HG02642 (cell line): ENCODE results near the gene MYO18A.
A peak's percentile ranks its signal among the peaks of the same experiment; 100 is the strongest.
"Not testable (repeated sequence)": the region's sequence is repeated elsewhere in the genome, so short reads cannot be mapped to it uniquely, and the experiment has no call there.

Experiments
- ATAC-seq: cut with Tn5 transposase; IDR thresholded peaks from one replicate; pipeline ENCODE4 v1.9.1; 2021; ENCODE audit warnings: mild to moderate bottlenecking; ENCODE audit not compliant: unreplicated experiment, poor library complexity

Gene MYO18A

DNA sequence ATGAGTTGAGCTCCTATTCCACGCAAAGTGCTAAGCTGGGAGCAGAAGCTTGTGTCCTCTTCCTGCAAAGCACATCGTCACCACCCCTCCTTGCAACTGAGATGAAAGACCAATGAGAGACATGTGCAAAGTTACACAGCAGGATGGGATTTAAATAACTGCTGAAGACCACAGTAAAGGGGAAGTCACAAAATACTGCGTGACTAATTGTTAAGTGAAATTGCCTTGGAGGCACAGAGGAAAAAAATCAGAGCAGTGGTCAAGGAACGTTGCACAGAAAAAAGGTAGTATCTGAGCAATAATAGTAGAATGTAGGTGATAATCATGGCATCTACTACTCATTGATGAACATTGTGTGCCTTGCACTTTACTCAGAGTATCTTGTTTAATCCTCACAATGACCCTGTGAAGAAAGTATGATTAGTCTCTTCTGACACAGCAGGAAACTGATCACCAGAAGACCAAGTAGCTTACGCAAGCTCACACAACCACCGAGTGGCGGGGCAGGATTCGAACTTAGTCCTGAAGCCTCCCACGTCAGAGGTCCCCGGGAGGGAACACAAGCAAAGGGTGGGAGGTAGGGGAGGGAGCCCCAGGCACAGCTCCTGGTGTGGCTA lies 15.4 kb upstream of the MYO18A start:
- no peak for ATAC-seq

DNA sequence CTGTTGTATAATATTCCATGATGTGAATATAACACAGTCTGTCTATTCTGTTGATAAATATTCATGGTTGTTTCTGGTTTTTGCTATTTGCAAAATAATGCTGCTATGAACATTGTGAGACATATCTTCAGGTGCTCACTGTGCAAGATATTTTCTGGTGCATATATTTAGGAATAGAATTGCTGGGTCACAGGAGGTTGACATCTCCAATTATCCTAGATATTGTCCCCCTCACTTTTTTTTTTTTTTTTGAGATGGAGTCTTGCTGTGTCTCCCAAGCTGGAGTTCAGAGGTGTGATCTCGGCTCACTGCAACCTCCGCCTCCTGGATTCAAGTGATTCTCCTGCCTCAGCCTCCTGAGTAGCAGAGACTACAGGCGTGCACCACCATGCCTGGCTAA lies 14.5 kb upstream of the MYO18A start:
- no peak for ATAC-seq

DNA sequence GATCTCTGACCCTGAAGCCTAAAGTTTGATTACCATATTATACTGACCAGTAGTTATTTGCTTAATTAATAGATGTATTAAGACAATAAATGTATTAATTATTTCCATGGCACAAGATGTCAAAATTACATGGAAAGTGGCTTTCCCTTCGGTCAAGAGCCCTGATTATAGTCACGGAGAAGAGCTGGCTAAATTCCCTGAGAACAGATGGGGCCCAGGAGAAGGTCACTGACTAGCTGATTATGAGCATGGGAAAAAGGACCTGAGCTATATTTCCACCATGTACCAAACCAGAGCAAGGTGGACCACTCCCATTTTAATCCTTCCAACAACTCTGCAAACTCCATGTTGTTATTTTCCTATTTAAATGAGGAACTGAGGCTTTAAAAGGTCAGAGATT lies 12.9 kb upstream of the MYO18A start:
- ATAC-seq = no peak

DNA sequence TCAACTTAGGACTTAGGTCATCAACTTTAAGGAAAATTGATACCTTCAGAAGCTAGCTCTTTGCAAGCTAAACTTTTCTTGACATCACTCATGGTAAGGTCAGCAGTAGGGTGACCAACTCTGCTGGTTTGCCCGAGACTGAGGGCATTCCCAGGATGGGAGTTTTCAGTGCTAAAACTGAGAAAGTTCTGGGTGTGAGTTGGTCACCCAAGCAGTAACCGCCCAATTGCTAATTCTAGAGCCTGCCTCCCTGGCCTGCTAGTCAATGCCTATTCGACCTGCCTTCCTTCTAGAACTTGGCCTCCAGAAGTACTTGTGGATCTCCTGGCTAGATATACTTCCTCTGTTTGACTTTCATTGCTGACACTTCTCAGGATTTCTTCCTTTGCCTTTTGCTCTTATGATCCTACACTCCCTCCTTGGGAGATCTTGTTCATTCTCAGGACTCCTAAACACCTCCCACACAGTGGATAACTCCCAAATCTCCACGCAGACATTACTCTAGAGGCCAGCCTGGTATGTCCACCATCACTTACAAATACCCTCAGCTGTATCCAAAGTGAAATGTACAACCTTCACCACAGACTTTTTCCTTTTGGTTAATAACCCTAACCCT lies 10.5 kb upstream of the MYO18A start:
- ATAC-seq = no peak

DNA sequence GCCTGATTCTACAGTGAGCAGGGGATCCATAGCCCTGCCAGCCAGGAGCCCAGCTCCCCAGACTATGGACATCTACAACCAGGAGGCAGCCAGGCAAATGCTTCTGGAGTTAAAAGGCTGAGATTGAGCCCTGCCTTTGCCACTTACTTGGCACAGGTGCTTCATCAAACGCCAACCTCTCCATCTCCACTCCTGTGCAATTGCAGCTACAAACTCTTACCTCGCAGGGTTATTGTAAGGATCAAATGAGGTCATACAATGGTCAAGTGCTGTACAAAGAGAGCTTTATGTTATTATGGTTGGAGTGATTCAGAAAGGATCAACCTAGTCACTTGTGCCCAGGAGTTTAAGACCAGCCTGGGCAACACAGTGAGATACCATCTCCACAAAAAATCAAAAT lies 9.8 kb upstream of the MYO18A start:
- ATAC-seq = no peak

DNA sequence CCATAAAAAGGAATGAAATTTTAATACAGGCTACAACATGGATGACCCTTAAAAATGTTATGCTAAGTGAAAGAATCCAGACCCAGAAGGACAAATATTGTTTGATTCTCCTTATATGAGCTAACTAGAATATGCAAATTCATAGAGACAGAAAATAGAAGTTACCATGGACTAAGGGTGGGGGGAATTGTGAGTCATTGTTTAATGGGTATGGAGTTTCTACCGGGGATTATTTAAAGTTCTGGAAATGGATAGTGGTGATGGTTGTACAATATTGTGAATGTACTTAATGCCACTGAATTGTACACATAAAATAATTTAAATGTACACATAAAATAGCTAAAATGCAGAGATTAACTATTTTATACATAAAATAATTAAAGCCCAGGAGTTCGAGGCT lies 9.2 kb upstream of the MYO18A start:
- ATAC-seq = no peak

DNA sequence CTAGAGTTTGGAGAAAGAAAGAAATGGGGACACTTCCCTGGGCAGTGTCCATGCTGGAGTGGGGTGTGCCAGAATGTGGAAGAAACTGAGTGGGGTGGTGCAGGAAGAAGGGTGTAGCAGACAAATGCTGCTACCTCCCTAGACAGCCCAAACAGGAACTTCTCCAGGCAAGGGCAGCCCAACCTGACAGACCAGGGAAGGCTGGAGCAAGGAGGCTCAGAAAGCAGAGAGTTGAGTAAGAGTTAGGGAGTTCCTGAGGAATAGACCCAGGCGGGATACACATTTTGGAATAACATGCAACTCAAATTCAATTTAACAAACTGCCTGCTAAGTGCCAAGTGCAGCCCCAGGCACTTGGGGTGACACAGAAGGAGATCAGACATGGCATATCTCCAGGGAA lies 1.0 kb upstream of the MYO18A start:
- no peak for ATAC-seq

DNA sequence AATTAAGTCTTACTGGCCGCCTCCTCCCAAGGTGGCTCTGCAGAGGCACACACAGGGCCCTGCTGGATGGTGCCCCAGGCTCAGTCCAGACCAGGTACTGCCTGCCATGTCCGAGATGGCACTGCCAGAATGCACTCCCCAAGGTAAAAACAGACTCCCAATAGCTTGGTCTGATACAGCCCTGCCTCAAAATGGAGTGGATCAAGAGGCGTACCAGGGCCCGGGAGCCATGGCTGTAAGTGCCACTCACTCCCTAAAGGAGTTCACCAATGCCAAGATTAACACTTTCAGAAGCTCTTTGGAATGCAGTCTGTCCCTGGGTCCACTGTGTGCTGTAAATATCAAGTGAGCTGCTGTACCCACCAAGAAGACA lies 576 bp upstream of the MYO18A start:
- no peak for ATAC-seq

DNA sequence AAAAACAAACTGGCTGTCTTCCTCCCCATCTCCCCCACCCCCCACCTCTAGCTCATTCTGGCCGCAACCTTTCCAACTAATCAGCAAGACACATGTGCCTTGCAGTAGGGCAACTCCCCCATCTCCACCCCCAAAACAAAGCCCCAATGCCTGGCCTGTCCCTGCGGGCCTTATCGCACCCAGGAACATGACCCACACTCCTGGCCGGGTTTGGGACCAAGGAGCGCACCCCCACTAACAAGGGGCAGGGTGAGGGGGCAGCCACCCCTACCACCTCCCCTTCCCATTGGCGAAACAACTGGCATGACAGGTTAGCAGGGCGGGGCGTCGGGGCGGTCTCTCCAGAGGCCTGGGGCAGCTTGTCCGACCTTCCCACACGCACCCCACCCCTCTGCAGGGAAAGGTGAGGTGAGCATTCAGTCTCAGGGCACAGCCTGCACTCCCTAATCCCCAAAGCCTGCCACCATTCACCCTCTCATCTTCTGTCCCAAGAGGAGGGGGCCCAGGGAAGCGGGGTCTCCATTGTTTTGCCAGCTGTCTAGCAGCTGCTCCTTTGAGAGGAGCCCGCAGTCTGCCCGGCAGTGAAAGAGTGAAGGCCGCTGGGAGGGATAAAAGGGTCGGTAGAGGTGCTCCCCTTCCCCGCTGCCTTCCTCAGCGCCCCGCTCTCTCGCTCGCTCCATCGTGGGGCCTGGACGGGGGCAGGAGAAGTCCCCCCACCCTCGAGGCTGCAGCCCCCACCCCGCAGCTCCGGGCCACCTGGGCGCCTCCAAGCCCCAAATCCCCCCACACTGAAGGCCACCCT lies 765 bp downstream of the MYO18A start:
- no peak for ATAC-seq

DNA sequence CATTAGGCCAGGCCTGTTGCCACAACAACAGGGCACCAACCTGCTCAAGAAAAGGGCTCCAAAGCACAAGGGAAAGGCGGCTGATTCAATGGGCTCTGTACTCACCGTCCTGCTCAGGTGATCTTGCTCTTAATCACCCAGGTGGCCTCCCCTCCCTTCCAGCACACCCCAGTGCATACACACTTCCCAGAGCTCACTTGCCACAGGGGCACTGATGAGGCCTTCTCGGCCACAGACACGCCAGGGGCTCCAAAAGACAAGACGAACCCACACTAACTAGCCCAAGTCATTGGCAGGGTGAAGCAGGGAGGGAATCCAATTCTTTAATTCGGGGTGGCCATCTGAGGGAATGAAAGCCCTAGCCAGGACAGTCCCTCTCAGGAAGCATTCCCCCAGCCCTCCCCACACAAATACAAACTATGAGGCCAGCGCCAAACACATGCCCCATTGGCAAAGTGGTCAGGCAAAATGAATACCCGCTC lies 1.4 kb downstream of the MYO18A start:
- no peak for ATAC-seq

DNA sequence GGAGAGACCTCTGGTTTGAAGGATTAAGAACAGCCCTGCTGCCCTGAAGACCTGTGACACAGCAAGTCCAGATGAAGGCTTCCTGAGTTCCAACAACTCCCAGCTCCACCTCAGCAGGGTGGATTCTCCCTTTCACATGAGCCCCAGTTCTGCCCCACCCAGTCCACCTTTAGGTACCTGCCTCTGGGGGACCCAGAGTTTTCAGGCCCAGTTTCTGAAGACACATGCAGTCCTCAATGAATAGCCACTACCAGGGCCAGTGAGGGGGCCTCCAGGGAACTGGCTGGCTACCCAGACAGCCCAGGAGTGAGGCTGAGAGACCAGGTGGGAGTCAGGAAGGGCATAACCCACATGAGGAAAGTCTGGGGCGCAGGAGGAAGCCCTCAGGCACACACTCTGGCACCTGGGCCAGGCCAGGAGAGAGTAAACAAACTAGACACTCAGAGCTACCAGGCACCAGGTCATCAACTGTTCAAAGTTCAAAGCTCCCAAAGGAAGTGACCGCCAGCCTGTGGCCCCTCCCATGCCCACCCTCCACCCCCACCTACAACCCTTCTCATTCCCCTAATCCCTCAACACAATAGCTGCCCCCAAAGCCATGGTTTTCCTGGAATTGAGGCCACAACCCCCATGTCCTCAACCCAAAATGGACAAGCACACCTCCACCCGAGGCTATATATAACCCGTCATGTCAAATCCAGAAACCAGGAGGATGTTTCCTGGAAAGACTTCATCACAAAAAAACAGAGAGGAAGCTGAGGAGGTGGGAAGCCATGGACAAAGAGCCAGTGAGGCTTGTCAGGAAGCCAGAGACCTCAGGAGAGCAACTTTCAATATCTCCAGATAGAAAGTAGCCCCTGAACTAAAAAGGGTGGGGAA lies 2.1 kb downstream of the MYO18A start:
- no peak for ATAC-seq

DNA sequence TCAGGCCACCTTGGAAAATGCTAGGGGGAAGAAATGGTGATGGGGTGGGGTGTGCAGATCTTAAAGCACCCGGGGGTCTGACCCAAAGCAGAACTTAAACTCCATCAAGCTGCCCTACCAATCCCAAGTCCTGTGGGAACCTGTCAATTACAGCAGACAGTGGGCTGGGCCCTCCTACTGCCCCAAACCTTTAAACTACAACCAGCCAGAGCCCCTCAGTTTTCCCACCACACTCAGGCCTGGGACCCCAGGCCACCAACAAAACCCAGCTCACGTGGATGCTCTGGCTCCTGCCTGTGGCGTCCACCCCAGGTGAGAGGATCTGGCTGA lies 2.7 kb downstream of the MYO18A start:
- no peak for ATAC-seq

DNA sequence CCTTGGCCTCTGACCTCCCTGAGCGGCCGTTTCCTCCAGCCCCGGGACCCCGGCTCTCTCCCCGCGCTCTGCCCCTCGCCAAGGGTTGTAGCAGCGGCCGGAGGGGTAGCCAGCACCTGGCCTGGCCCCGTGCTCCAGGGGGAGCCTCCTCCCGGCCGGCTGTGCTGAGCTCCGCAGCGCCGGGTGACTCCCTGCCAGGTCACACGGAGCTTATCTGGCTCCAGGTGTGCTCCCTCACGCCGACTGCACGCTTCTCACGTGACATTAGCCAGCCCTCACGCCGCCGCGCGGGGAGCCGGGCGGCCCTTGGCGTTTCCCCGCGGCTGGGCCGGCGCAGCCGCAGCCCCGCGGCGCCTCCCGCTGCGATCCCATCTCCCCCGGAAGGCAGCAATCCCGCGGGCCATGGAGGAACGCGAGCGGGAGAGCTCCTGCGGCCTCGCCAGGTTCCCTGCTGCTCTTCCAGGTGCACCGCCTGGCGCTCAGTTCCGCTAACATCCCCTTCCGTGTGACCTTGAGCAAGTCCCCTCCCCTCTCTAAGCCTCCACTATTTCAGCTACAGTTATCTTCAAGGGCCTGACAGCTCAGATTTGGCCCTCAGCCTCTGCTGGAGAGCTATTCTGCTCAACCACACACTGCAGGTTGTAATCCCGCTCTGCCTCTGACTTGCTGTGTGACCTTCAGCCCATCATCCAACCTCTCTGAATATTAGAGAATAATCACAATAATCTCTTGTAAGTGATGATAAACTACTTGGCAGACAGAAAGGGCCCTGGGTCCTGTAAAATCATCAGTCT lies 3.4 kb downstream of the MYO18A start:
- ATAC-seq = peak; percentile 54

DNA sequence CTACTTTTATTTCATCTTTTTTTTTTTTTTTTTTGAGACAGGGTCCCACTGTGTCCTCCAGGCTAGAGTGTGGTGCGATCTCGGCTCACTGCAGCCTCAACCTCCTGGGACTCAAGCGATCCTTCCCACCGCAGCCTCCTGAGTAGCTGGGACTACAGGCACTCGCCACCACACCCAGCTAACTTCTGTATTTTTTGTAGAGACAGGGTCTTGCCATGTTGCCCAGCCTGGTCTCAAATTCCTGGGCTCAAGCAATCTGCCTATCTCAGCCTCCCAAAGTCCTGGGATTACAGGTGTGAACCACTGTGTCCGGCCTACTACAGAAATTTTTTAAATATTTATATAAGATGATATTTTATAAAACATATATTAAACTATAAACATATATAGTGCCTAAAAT lies 4.8 kb downstream of the MYO18A start:
- no peak for ATAC-seq

DNA sequence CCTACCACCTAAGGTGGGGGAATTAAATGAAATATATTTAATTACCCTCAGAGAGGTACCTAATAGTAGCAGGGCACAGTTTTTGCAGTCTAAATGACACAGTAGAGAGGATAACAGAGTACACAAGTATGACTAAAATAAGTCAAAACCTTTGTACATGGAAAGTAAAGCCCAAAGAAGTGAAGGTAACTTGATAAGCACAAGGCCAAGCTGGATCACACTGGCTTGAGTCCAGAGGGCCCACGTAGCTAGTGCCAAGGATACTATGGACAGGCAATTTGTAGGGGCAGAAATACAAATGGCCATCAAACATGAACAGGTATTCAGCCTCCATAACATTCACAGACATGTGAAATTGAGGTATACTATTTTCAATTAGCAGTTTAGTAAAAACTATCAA lies 7.6 kb downstream of the MYO18A start:
- no peak for ATAC-seq

DNA sequence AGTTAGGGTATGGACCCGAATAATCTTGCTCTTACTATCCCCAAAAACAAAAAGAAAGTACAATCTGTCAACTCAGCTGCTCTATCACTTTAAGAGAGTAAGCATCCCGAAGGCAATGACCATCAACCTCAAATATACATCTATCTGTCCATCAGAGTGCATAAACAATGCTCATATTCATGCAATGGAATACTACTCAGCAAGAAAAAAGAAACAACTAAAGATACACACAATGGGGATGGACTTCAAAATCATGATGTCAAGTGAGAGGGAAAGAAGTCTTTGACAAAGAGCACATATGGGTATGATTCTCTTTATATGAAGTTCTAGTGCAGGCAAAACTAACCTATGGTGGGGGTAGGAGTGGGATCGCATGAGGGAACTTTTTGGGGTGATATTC lies 9.5 kb downstream of the MYO18A start:
- no peak for ATAC-seq

DNA sequence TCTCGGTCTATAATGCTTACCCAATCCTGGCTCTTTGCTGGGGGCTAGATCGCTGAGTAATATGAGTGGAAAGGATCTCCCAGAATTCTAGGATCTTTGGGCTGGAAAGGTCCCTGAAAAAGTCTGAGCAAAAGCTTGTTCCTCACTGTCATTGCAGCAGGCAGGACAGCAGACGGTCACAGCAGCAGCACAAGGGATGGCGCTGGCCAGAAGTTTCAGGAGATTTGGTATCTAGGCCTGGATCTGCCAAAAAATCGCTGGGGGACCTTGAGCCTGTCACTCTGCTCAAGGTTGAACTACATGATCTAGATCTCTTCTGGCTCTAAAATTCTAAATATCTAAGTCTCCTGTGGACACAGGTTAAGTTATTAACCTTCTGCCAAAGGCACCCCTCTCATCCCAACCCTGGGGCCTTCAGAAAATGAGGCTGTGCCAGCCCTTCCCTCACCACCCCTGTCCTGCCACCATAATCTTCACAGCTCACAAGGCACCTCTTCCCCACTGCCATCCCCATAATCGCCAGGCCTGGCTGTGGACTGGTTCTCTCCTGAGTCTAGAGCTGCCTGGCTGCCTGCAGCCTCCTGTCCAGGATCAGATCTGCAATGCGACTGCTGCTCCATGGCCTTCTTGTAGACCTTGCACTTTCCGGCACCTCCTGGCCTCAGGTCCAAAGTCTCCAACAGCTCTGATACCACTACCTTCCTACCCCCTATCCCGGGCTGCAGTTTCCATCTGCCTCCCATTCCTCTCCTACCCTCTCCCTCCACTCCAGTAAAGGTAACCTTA lies 10.2 kb downstream of the MYO18A start:
- no peak for ATAC-seq

DNA sequence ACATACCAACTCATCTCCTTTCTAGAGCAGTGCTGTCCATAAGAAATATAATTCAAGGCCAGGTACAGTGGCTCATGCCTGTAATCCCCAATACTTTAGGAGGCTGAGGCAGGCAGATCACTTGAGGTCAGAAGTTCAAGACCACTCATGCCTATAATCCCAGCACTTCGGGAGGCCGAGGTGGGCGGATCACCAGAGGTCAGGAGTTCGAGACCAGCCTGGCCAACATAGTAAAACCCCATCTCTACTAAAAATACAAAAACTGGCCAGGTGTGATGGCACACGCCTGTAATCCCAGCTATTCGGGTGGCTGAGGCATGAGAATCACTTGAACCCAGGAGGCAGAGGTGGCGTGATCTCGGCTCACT lies 11.5 kb downstream of the MYO18A start:
- not testable (repeated sequence) for ATAC-seq

DNA sequence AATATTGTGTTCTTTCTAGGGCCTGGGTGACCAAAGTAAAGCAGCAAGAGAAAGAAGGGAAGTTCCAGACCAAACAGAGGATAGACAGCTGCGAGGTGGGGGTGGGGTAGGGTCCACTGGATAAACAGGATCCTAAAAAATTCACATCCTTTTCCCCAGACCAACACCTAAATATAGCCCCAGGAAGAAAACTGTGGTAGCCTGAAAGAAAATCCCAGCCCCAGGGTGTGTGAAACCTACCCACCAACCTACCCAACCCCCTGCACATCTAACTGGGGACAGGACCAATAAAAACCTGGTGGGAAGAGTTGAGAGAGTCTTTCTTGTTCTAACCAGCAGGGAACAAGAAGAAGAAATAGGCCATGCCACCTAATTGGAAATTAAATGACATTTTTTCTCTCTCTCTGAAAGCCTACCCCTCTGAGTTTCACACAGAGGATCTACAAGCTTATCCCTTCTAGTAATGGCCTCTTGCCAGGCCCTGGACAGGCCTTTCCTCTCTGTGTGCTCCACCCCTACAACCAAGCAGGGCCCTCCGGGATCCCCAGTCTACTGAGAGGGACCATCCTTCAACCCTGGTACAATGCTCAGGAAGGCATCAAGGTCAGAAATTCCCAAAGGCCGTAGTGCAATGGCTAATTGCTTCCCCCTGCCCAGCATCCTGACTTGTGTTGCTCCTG lies 12.0 kb downstream of the MYO18A start:
- ATAC-seq = no peak
